Activated T-helper 1 cell treated with Interleukin-2 at 50 U/mL for 16 hours (primary cell): ENCODE measurements around the gene FGGY.
"Not testable (repeated sequence)": the region's sequence is repeated elsewhere in the genome, so short reads cannot be mapped to it uniquely, and the experiment has no call there.

Source experiments
- DNase-seq: peaks from one replicate; pipeline ENCODE4 v3.0.0-alpha.2; 2020; ENCODE audit warnings: low read depth

FGGY gene

GRCh38 chr1:59640851-59641250 is 344.0 kb downstream of the FGGY start:
- DNase-seq, result no peak

GRCh38 chr1:59641836-59642235 is 344.9 kb downstream of the FGGY start:
- DNase-seq, result no peak

- DNase-seq, result no peak
These were observed 346.6 kb downstream of the FGGY start for GRCh38 chr1:59643526-59643925.

GRCh38 chr1:59645893-59646292 is 349.0 kb downstream of the FGGY start:
- no peak for DNase-seq

- DNase-seq, result not testable (repeated sequence)
These were observed 356.5 kb downstream of the FGGY start for GRCh38 chr1:59653142-59653958.

GRCh38 chr1:59653968-59654367 is 357.1 kb downstream of the FGGY start:
- no peak for DNase-seq

GRCh38 chr1:59657873-59658465 is 361.1 kb downstream of the FGGY start:
- DNase-seq, result no peak

GRCh38 chr1:59664166-59664565 is 367.3 kb downstream of the FGGY start:
- DNase-seq, result no peak

GRCh38 chr1:59666106-59666505 is 369.2 kb downstream of the FGGY start:
- no peak for DNase-seq

GRCh38 chr1:59667020-59667419 is 370.1 kb downstream of the FGGY start:
- no peak for DNase-seq

GRCh38 chr1:59669752-59670312 is 372.9 kb downstream of the FGGY start:
- no peak for DNase-seq

- no peak for DNase-seq
These were observed 373.8 kb downstream of the FGGY start for GRCh38 chr1:59670662-59671061.

- DNase-seq, result no peak
These were observed 374.4 kb downstream of the FGGY start for GRCh38 chr1:59671066-59671952.

GRCh38 chr1:59671953-59672305 is 375.0 kb downstream of the FGGY start:
- DNase-seq, result no peak

- no peak for DNase-seq
These were observed 376.1 kb downstream of the FGGY start for GRCh38 chr1:59672851-59673572.

GRCh38 chr1:59673573-59674450 is 376.9 kb downstream of the FGGY start:
- no peak for DNase-seq

- DNase-seq, result no peak
These were observed 377.7 kb downstream of the FGGY start for GRCh38 chr1:59674595-59674994.

GRCh38 chr1:59675936-59676335 is 379.0 kb downstream of the FGGY start:
- DNase-seq, result no peak

GRCh38 chr1:59678040-59678439 is 381.1 kb downstream of the FGGY start:
- no peak for DNase-seq

- no peak for DNase-seq
These were observed 381.8 kb downstream of the FGGY start for GRCh38 chr1:59678493-59679228.
